ENCODE results near the gene SCAI.
"Not testable (repeated sequence)": the region's sequence is repeated elsewhere in the genome, so short reads cannot be mapped to it uniquely, and the experiment has no call there.

Gene SCAI

GRCh38 chr9:125106285-125106893 is 36.9 kb downstream of the SCAI start:
- DNase-seq (ENCODE audit: low spot score): no peak

GRCh38 chr9:125103770-125104460 is 39.4 kb downstream of the SCAI start:
- no peak for DNase-seq (ENCODE audit: low spot score)

GRCh38 chr9:125103021-125103420 is 40.3 kb downstream of the SCAI start:
- no peak for DNase-seq (ENCODE audit: low spot score)

GRCh38 chr9:125100822-125101221 is 42.5 kb downstream of the SCAI start:
- DNase-seq (ENCODE audit: low spot score): no peak

DNA sequence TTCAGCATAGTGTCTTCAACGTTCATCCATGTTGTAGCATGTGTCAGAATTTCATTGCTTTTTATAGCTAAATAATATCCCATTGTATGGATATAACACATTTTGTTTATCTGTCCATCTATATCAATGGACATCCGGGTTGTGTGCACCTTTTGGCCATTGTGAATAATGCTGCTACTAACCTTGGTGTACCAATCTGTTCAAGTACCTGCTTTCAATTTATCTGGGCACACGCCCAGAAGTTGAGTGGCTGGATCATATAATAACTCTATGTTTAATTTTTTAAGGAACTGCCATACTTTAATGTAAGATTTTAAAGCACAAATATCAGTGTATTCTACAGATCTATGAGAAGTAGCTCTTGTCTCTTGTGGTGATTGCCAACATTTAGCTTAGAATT is 43.5 kb downstream of the SCAI start:
- DNase-seq (ENCODE audit: low spot score): no peak

GRCh38 chr9:125095821-125096443 is 47.4 kb downstream of the SCAI start:
- no peak for DNase-seq (ENCODE audit: low spot score)

DNA sequence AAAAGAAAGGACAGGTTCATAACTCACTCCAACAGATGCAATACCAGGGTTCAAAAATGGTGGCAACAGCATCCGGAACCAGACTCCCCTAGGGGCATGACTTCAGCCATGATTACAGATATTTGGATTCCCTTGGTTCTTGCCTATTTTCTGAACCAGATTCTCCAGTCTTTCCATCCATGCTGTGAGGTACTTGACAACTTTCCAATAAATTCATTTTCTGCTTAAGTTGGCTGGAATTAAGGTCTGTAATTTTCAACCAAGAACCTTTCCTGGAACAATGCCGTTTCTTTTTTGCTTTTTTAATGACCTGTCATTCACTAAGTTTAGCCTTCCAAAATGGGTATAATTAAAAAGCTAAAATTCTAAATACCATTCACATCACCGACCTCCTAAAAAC is 52.2 kb downstream of the SCAI start:
- no peak for DNase-seq (ENCODE audit: low spot score)

DNA sequence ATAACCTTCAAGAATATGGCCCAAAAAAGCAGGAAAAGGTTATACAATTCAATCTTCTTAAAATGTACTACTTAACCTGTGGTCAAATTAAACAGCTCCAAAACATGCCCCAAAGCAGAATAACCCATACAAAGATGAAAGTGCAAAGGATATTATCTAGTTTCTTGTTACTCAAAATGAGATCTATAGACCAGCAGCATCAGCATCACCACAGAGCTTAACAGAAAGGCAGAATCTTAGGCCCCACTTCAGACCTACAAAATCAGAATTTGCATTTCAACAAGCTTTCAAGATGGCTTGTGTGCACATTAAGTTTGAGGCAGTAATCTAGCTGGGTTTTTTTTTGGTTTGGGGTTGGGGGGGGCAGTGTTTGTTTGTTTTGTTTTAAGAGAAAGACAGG is 54.0 kb downstream of the SCAI start:
- no peak for DNase-seq (ENCODE audit: low spot score)

- DNase-seq (ENCODE audit: low spot score): no peak
Observed at GRCh38 chr9:125088752-125089151, 54.6 kb downstream of the SCAI start.

- no peak for DNase-seq (ENCODE audit: low spot score)
Observed at GRCh38 chr9:125085703-125086477, 57.4 kb downstream of the SCAI start.

DNA sequence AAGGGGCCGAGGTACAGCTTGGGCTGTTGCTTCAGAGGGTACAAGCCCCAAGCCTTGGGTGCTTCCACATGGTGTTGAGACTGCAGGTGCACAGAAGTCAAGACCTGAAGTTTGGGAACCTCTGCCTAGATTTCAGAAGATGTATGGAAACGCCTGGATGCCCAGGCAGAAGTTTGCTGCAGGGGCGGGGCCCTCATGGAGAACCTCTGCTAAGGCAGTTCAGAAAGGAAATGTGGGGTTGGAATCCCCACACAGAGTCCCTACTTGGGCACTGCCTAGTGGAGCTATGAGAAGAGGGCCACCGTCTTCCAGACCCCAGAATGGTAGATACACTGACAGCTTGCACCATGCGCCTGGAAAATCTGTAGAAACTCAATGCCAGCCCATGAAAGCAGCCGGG is 61.1 kb downstream of the SCAI start:
- not testable (repeated sequence) for DNase-seq (ENCODE audit: low spot score)

GRCh38 chr9:125080797-125081196 is 62.5 kb downstream of the SCAI start:
- not testable (repeated sequence) for DNase-seq (ENCODE audit: low spot score)

DNA sequence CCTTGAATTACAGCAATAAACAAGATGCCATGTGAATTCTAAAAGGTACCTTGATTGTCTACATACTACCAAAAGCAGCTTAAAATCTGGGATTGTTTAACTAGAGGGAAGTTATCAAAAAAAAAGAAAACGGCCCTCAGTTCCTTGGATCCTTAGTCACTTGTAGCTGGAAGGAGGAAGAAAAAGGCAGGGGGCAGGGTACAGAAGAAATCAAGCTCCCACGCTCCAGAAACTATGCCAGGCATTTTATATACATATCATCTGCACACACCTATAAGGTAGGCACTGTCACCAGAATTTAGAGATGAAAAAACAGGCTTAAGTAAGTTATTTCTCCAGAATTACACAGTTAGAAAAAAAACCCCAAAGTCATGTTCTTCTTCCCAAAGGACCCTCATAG is 63.4 kb downstream of the SCAI start:
- DNase-seq (ENCODE audit: low spot score): no peak

DNA sequence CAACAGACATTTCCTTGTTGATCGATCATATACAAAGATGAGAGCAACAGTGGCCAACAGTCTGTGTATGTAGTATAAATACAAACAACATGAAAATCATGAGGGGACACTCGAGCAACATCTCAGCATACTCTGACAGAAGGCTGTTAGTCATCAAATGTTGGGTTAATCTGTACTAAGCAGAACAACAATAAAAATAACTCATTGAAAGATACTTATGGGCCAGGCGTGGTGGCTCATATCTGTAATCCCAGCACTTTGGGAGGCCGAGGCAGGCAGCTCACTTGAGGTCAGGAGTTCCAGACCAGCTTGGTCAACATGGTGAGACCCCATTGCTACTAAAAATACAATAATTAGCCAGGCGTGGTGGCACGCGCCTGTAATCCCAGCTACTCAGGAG is 67.3 kb downstream of the SCAI start:
- DNase-seq (ENCODE audit: low spot score): no peak

DNA sequence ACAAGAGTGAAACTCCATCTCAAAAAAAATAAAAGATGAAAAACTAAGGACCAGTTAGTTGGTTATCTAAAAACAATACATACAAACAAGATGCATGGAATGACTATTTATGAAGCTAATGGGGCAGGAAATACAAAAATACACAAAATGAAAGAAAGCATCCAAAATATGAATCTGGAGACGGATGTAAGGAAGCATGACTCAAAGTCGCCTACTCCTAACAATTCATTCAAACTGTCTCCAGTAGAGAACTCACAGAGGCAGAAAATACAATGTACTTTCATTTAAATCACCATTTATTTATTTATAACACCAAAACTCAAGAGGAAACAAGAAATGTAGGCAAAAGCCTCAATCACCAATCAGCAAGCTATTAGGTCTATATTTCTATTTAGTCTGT is 68.4 kb downstream of the SCAI start:
- DNase-seq (ENCODE audit: low spot score): no peak

DNA sequence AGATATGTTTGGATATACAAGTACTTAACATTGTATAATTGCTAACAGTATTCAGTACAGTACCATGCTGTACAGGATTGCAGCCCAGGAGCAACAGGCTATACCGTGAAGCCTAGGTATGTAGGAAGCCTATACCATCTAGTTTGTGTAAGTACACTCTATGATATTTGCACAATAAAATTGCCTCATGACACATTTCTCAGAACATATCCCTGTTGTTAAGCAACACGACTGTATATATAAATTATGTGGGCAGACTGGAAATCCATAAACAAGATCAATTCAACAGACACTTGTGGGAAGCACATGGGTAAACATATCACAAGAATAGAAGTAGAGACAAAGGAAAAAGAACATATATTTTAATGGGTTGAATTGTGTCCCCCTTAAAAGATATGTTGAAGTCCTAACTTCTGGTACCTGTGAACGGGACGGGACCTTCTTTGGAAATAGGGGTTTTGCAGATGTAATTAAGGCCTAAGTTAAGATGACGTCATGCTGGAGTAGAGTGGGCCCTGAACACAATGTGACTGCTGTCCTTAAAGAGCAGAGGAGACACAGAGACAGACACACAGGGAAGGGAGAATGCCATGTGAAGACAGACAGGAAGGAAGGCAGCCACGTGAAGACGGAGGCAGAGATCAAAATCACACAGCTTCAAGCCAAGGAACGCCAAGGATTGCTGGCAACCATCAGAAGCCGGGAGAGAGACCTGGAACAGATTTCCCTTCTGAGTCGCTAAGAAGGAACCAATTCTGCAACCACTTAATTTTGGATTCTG is 76.3 kb downstream of the SCAI start:
- no peak for DNase-seq (ENCODE audit: low spot score)

DNA sequence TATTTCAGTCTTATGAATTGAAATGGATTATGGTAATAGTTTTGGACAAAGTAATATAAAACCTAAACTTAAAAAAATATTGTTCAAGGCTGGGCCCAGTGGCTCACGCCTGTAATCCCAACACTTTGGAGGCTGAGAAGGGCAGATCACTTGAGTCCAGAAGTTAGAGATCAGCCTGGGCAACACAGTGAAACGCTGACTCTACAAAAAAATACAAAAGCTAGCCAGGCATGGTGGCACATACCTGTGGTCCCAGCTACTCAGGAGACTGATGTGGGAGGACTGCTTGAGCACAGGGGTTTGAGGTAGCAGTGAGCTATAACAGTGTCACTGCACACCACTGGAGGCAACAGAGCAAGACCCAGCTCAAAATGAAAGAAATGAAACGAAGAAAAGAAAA is 81.9 kb downstream of the SCAI start:
- no peak for DNase-seq (ENCODE audit: low spot score)

- no peak for DNase-seq (ENCODE audit: low spot score)
Observed at GRCh38 chr9:125049212-125050049, 93.9 kb downstream of the SCAI start.

DNA sequence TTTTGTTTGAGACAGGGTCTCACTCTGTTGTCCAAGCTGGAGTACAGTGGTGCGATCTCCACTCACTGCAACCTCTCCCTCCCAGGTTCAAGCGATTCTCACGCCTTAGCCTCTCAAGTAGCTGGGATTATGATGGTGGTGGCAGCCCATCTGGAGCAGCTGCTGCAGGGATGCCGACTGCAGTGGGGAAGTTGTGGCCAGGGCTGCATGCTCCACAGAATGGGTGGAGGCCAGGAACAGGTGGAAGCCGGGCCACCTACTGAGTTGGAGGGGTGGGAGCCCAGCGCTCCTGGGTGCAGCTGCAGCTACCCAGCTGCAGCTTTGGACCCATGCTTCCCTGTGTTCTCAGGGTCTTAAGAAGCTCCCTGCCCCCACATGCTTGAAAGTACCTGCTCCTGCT is 99.7 kb downstream of the SCAI start:
- DNase-seq (ENCODE audit: low spot score): no peak

- no peak for DNase-seq (ENCODE audit: low spot score)
Observed at GRCh38 chr9:125043148-125043547, 100.2 kb downstream of the SCAI start.

- no peak for DNase-seq (ENCODE audit: low spot score)
Observed at GRCh38 chr9:125038166-125038565, 105.2 kb downstream of the SCAI start.
